Fibroblast of lung (primary cell): ENCODE results near the gene STXBP4. TPM values are rescaled to one million over a fixed set of nuclear protein-coding genes. Genes with fewer than 3 reads are reported as not detected.
A peak's percentile ranks its signal among the peaks of the same experiment; 100 is the strongest.

Source experiments
- DNase-seq, 2 donors: peaks; one replicate each; pipeline versions ENCODE4 v3.0.0 to v3.0.0-alpha.2; 2010; ENCODE audit warnings: low read depth in 2 of 2
- H2AFZ ChIP-seq: 2 replicates; pipeline ENCODE4 v1.5.1; 2012; ENCODE audit warnings: low read length, control low read depth, inconsistent platforms
- H3K27ac ChIP-seq: 2 replicates; pipeline ENCODE4 v1.5.1; 2011; ENCODE audit warnings: low read length, control low read depth; ENCODE audit not compliant: insufficient read depth
- H3K27me3 ChIP-seq: 2 replicates; pipeline ENCODE4 v1.5.1; 2011; ENCODE audit warnings: mild to moderate bottlenecking, low read length; ENCODE audit not compliant: control insufficient read depth, insufficient read depth
- H3K36me3 ChIP-seq: 2 replicates; pipeline ENCODE4 v1.5.1; 2011; ENCODE audit warnings: low read length; ENCODE audit not compliant: control insufficient read depth, insufficient read depth
- H3K4me1 ChIP-seq: 2 replicates; pipeline ENCODE4 v1.5.1; 2011; ENCODE audit warnings: low read length; ENCODE audit not compliant: control insufficient read depth, insufficient read depth; ENCODE audit errors: extremely low read depth
- H3K4me2 ChIP-seq: 2 replicates; pipeline ENCODE4 v1.5.1; 2011; ENCODE audit warnings: low read length, control low read depth; ENCODE audit not compliant: insufficient read depth; ENCODE audit errors: extremely low read depth
- H3K4me3 ChIP-seq, 4 experiments: fragments of 200-600 bp in 1 of 4; sonication (generic) in 1 of 4; replicated peaks in 1 of 4; 2 replicates each; pipeline ENCODE4 v1.5.1; 2011 to 2016; ENCODE audit warnings: low read length in 4 of 4, low read depth in 3 of 4, mild to moderate bottlenecking in 3 of 4, control low read depth in 2 of 4, inconsistent platforms in 1 of 4, mixed read lengths in 1 of 4; ENCODE audit not compliant: insufficient read depth in 1 of 4; ENCODE audit errors: control extremely low read depth in 1 of 4
- H3K79me2 ChIP-seq: 2 replicates; pipeline ENCODE4 v1.5.1; 2012; ENCODE audit warnings: mild to moderate bottlenecking, low read length, inconsistent platforms; ENCODE audit not compliant: control insufficient read depth, insufficient read depth
- H3K9ac ChIP-seq: 2 replicates; pipeline ENCODE4 v1.5.1; 2011; ENCODE audit warnings: mild to moderate bottlenecking, low read length, control low read depth; ENCODE audit not compliant: insufficient read depth
- H3K9me3 ChIP-seq: 2 replicates; pipeline ENCODE4 v1.5.1; 2012; ENCODE audit warnings: low read depth, low read length; ENCODE audit not compliant: control insufficient read depth, insufficient read depth
- H4K20me1 ChIP-seq: 2 replicates; pipeline ENCODE4 v1.5.1; 2011; ENCODE audit warnings: low read length; ENCODE audit not compliant: control insufficient read depth, insufficient read depth; ENCODE audit errors: extremely low read depth
- CTCF ChIP-seq, 2 donors: IDR thresholded peaks in 1 of 2; conservative IDR thresholded peaks in 1 of 2; 1 replicate in 1 of 2; 2 replicates in 1 of 2; pipeline ENCODE4 v1.5.1; 2011 to 2012; ENCODE audit warnings: low read length in 2 of 2, control low read depth in 1 of 2, inconsistent platforms in 1 of 2, low read depth in 1 of 2, mild to moderate bottlenecking in 1 of 2
- EZH2 ChIP-seq: IDR thresholded peaks from 2 replicates; pipeline ENCODE4 v1.5.1; 2012; ENCODE audit warnings: low read length, control low read depth, mild to moderate bottlenecking; ENCODE audit errors: missing control alignments
- polyA minus RNA-seq: library from RNA; depleted of rRNA, polyadenylated mRNA; stranded (reverse); fragments of >200 nt; gene quantifications from 2 replicates; pipeline ENCODE4 v1.2.3, GENCODE V29; 2011; ENCODE audit warnings: low replicate concordance
- polyA plus RNA-seq, 2 donors: library from polyadenylated mRNA; depleted of rRNA in 1 of 2; stranded (reverse) in 1 of 2; unstranded in 1 of 2; fragments of >200 nt; gene quantifications; 2 replicates each; pipeline ENCODE4 v1.2.1, GENCODE V29; 2011 to 2012; ENCODE audit warnings: missing spikeins in 1 of 2
- total RNA-seq: library from RNA; depleted of rRNA; stranded (reverse); fragments of >200 nt; gene quantifications from 2 replicates; pipeline ENCODE4 v1.2.1, GENCODE V29; 2014

STXBP4 gene
- total RNA-seq (5.6 and 10.3 TPM in 2 replicates), polyA plus RNA-seq (9.8 and 11.0 TPM in 2 replicates), polyA minus RNA-seq (4.5 and 8.1 TPM in 2 replicates)
- 4.0 and 4.3 TPM in 2 replicates for polyA plus RNA-seq (2012)

GRCh38 chr17:54968262-54968987 lies at the start of gene STXBP4, which contains the start of gene COX11:
Gene STXBP4 (plus strand): TSS chr17:54968765. CDS start chr17:54986220, 17,455 bp downstream.
Gene COX11 (minus strand): TSS chr17:54968654. CDS start chr17:54968646, 8 bp downstream.
- H3K27ac ChIP-seq, result peak within 1 kb of the TSS; percentile 88
- no peaks in the 10 kb centered on the region for H3K27me3 ChIP-seq
- peak; percentile 96 to 98 for DNase-seq
- peak within 1 kb of the TSS; percentile 93 for H3K4me2 ChIP-seq
- peak within 1 kb of the TSS; percentile 81 for H3K9ac ChIP-seq
- no peaks in the 10 kb centered on the region for H4K20me1 ChIP-seq
- H3K4me1 ChIP-seq, result no peaks in the 10 kb centered on the region
- TF ChIP-seq CTCF (conservative IDR thresholded peaks at IDR 0.05 in 1 of 2, IDR thresholded peaks at IDR 0.05 in 1 of 2; ENCODE audit: low read depth in 1 of 2, low read length in 2 of 2) (peak in 1 of 2 donors; percentile 34), EZH2 (no peak)
- H3K79me2 ChIP-seq, result peaks cover 25% of the 10 kb centered on the region
- H3K36me3 ChIP-seq, result no peaks in the 10 kb centered on the region
- H2AFZ ChIP-seq, result peak within 1 kb of the TSS; percentile 98
- H3K9me3 ChIP-seq, result no peaks in the 10 kb centered on the region
- peak within 1 kb of the TSS; percentile 85 to 96 (median 90) for H3K4me3 ChIP-seq

GRCh38 chr17:54919425-54919824 lies 49.1 kb upstream of the STXBP4 start:
- Histone ChIP-seq H3K79me2 (no peaks in the 10 kb centered on the region), H3K27me3 (no peaks in the 10 kb centered on the region), H2AFZ (no peak overlapping the region), H3K9ac (no peak overlapping the region), H3K4me3 (no peak overlapping the region), H4K20me1 (no peaks in the 10 kb centered on the region), H3K4me1 (no peaks in the 10 kb centered on the region), H3K36me3 (no peaks in the 10 kb centered on the region), H3K27ac (no peak overlapping the region), H3K4me2 (no peak overlapping the region), H3K9me3 (no peaks in the 10 kb centered on the region)
- no peak for DNase-seq
- no peak for TF ChIP-seq EZH2
- no peak for TF ChIP-seq CTCF (conservative IDR thresholded peaks at IDR 0.05 in 1 of 2, IDR thresholded peaks at IDR 0.05 in 1 of 2; ENCODE audit: low read depth in 1 of 2, low read length in 2 of 2)

GRCh38 chr17:54920819-54921218 lies 47.7 kb upstream of the STXBP4 start:
- TF ChIP-seq EZH2 (no peak), CTCF (conservative IDR thresholded peaks at IDR 0.05 in 1 of 2, IDR thresholded peaks at IDR 0.05 in 1 of 2; ENCODE audit: low read depth in 1 of 2, low read length in 2 of 2) (no peak)
- Histone ChIP-seq H3K79me2 (no peaks in the 10 kb centered on the region), H3K4me3 (no peak overlapping the region), H3K36me3 (no peaks in the 10 kb centered on the region), H3K9ac (no peak overlapping the region), H3K9me3 (no peaks in the 10 kb centered on the region), H4K20me1 (no peaks in the 10 kb centered on the region), H3K4me1 (no peaks in the 10 kb centered on the region), H2AFZ (no peak overlapping the region), H3K27ac (no peak overlapping the region), H3K4me2 (no peak overlapping the region), H3K27me3 (no peaks in the 10 kb centered on the region)
- no peak for DNase-seq
